Stimulated activated naive CD8-positive, alpha-beta T cell treated with anti-CD3 and anti-CD28 coated beads, Interleukin-15, amount 100 ng/mL, for 72 hours (primary cell): ENCODE data around the gene NAV3.

Experiments used
- ATAC-seq: fragments of 150-1000 bp; cut with Tn5 transposase; 2 replicates; pipeline ENCODE4 v1.10.0; 2021; ENCODE audit warnings: mild to moderate bottlenecking, moderate library complexity
- DNase-seq, 2 donors: peaks; one replicate each; pipeline ENCODE4 v3.0.0; 2021 to 2022
- H3K27ac Mint-ChIP-seq, 2 donors: one replicate each; pipeline ENCODE4 v1.8.0; 2022; ENCODE audit warnings: mild to moderate bottlenecking in 2 of 2, mixed read lengths in 2 of 2, moderate library complexity in 2 of 2
- H3K27me3 Mint-ChIP-seq: one replicate; pipeline ENCODE4 v1.8.0; 2022; ENCODE audit warnings: mixed read lengths
- H3K4me1 Mint-ChIP-seq: one replicate; pipeline ENCODE4 v1.8.0; 2022; ENCODE audit warnings: mild to moderate bottlenecking, mixed read lengths
- H3K4me3 Mint-ChIP-seq, 2 donors: one replicate each; pipeline ENCODE4 v1.8.0; 2022; ENCODE audit warnings: mild to moderate bottlenecking in 2 of 2, mixed read lengths in 2 of 2, moderate library complexity in 1 of 2
- H3K9me3 Mint-ChIP-seq, 2 donors: one replicate each; pipeline ENCODE4 v1.8.0; 2022; ENCODE audit warnings: mixed read lengths in 2 of 2

NAV3 gene

DNA sequence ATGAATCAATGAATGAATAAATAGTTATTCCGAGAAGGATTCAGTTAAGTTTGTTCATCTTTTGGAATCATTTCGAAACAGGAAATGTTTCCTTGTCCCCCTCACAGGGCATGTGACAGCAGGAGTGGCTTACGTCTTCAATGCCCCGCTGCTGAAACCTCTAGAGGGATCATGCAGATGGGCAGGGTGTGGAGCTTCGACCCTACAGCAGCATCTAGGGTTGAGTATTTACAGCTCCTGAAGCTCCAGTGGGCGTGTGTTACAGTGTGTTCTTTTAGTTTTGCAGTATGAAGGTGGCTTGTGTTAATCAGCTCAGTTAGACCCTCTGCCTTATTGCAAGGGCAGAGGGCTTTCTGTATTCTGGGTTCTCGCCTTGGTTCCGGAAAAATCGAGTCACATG, 2.6 kb downstream of the NAV3 start:
- no peaks in the 10 kb centered on the region for H3K4me1 Mint-ChIP-seq
- no peak overlapping the region for H3K27ac Mint-ChIP-seq
- H3K9me3 Mint-ChIP-seq, result no peaks in the 10 kb centered on the region
- no peaks in the 10 kb centered on the region for H3K27me3 Mint-ChIP-seq
- no peak overlapping the region for H3K4me3 Mint-ChIP-seq
- DNase-seq, result no peak
- ATAC-seq, result no peak

DNA sequence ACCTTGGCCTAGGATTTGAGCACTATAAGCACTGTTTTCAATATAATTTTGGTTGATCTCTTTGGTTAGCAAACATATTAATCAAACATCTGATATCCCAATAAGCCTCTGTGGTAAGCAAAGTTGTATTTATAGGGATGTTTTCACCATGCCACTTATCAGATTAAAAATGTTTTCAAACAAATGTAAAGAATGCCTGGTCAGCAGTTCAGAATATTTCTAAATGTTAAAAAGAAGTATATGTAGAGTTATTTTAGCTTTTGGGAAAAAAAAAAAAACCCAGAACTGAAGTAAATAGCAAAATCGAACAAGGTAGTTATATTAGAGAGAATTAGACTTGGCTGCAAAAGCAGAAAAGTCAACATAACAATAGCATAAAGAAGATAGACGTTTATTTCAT, 3.9 kb downstream of the NAV3 start:
- H3K9me3 Mint-ChIP-seq, result no peaks in the 10 kb centered on the region
- no peak overlapping the region for H3K4me3 Mint-ChIP-seq
- DNase-seq, result no peak
- no peaks in the 10 kb centered on the region for H3K27me3 Mint-ChIP-seq
- no peak overlapping the region for H3K27ac Mint-ChIP-seq
- no peaks in the 10 kb centered on the region for H3K4me1 Mint-ChIP-seq
- ATAC-seq, result no peak

DNA sequence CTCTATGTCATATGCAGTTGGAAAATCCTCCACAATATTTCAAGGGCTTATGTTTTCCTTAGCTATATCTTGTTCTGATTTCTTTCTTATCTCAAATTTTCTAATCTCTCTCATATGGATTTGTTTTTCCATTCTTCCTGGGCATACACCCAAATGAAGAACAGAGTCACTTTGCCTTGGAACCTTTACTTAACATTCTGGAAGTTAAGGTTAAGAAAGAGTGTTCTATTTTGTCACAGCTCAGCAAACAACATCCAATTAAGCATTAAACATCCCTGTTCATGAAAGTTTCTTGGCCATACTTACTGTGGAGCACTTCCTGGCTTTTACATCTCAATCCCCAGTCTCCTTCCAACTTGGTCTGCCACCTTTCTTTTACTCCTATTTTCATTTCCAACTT, 5.3 kb downstream of the NAV3 start:
- no peaks in the 10 kb centered on the region for H3K27me3 Mint-ChIP-seq
- H3K27ac Mint-ChIP-seq, result no peak overlapping the region
- DNase-seq (no peak), ATAC-seq (no peak)
- no peak overlapping the region for H3K4me3 Mint-ChIP-seq
- no peaks in the 10 kb centered on the region for H3K9me3 Mint-ChIP-seq
- no peaks in the 10 kb centered on the region for H3K4me1 Mint-ChIP-seq

DNA sequence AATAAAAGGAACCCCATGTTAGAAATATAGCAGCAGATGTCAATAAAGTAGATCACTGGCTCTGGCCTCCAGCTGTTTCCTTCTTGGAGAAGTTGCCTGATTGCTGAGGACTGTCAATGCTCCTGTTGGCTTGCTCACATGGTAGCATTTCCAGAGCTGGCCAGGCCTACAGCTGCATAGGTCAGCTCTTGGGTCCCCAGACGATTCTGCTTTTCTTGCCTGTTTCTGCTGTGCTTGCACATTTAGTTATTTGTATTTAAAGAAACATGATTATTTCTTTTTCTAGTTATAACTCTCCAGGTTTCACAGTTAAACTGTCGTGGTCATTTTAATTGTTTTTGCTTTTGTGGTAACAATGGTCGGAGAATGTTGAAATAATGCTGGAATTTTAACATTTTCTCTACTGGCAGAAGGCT, 7.2 kb downstream of the NAV3 start:
- ATAC-seq (no peak), DNase-seq (no peak)
- no peaks in the 10 kb centered on the region for H3K4me1 Mint-ChIP-seq
- H3K9me3 Mint-ChIP-seq, result peaks cover 0 to 6% of the 10 kb centered on the region in 2 donors
- H3K4me3 Mint-ChIP-seq, result no peak overlapping the region
- no peaks in the 10 kb centered on the region for H3K27me3 Mint-ChIP-seq
- H3K27ac Mint-ChIP-seq, result no peak overlapping the region

DNA sequence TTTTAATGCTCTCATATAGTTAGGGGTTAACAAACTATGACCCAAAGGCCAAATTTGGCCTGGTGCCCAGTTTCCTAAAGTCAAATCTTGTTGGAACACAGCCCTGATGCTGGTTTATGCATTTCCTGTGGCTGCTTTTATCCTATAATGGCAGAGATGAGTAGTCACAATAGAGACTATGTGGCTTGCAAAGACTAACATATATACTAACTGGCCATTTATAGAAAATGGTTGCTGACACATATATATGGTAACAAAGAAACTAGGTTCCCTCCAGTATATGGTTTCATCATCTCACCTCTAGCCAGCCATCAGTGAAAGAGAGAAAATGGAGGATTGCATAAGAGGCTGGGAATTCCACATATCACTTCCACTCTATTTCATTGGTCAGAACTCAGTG, 10.8 kb downstream of the NAV3 start:
- Mint-ChIP-seq H3K27ac (no peak overlapping the region), H3K9me3 (peaks cover 0 to 6% of the 10 kb centered on the region in 2 donors), H3K4me3 (no peak overlapping the region), H3K4me1 (no peaks in the 10 kb centered on the region), H3K27me3 (no peaks in the 10 kb centered on the region)
- ATAC-seq, result no peak
- DNase-seq, result no peak

DNA sequence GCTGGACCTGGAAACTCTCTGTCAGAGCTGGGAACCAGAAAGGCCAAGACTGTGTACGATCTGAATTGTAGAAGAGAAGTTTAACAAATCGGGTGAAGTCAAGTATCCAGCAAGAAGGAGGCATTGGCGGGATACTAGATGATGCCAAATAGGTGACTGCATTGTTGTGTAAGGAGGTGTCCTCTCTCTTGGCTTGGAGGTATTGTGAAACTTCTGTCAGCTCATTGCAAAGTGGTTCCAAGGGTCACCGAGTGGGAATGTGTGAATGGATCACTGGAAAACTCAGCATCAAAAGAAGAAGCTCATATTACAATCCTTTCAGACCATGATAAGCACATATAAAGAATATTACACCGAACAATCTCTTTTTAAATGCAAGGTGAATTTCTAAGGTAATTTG, 11.7 kb downstream of the NAV3 start:
- no peak overlapping the region for H3K4me3 Mint-ChIP-seq
- H3K27me3 Mint-ChIP-seq, result no peaks in the 10 kb centered on the region
- H3K4me1 Mint-ChIP-seq, result no peaks in the 10 kb centered on the region
- no peak for ATAC-seq
- peaks cover 0 to 13% of the 10 kb centered on the region in 2 donors for H3K9me3 Mint-ChIP-seq
- no peak for DNase-seq
- H3K27ac Mint-ChIP-seq, result no peak overlapping the region

DNA sequence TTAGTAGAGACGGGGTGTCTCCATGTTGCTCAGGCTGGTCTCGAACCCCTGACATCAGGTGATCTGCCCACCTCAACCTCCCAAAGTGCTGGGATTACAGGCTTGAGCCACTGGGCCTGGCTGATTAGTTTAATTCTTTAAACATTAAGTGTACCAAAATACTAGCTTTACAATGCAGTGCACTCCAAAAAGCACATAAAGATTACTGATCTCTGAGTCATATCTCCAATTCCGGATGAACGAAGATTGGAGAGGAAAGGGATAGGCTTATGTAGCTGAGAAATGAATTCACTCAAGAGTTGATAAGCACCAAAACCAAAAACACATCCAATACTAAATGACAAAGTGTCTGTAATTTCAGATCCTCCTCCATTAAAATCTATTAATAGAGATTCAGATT, 15.1 kb downstream of the NAV3 start:
- no peak overlapping the region for H3K4me3 Mint-ChIP-seq
- H3K27ac Mint-ChIP-seq, result no peak overlapping the region
- H3K9me3 Mint-ChIP-seq, result peaks cover 0 to 13% of the 10 kb centered on the region in 2 donors
- H3K27me3 Mint-ChIP-seq, result no peaks in the 10 kb centered on the region
- H3K4me1 Mint-ChIP-seq, result no peaks in the 10 kb centered on the region
- no peak for ATAC-seq
- DNase-seq, result no peak

DNA sequence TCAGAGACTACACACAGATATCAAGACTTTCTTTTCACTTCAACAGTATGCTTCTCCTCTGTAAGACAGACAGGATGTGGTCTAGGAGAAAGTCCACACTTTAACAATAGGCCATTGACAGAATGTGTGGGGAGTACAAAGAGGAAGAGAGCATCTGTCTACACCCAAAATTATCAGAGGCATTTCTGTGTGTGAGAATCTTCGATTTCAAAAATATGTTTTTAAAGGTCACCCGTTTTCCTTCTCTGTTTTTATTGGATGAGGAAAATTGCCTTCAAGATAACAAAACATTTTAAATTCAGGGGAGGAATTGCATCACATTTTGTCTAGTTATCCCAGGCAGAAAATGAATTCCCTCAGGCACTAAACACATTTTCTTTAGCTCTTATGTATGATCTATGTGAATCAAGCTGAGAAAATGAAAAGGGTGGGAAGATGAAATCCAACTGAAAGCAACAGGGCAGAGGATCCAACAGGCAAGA, 16.4 kb downstream of the NAV3 start:
- DNase-seq (no peak), ATAC-seq (no peak)
- peaks cover 0 to 11% of the 10 kb centered on the region in 2 donors for H3K9me3 Mint-ChIP-seq
- H3K27ac Mint-ChIP-seq, result no peak overlapping the region
- no peaks in the 10 kb centered on the region for H3K4me1 Mint-ChIP-seq
- no peak overlapping the region for H3K4me3 Mint-ChIP-seq
- no peaks in the 10 kb centered on the region for H3K27me3 Mint-ChIP-seq

DNA sequence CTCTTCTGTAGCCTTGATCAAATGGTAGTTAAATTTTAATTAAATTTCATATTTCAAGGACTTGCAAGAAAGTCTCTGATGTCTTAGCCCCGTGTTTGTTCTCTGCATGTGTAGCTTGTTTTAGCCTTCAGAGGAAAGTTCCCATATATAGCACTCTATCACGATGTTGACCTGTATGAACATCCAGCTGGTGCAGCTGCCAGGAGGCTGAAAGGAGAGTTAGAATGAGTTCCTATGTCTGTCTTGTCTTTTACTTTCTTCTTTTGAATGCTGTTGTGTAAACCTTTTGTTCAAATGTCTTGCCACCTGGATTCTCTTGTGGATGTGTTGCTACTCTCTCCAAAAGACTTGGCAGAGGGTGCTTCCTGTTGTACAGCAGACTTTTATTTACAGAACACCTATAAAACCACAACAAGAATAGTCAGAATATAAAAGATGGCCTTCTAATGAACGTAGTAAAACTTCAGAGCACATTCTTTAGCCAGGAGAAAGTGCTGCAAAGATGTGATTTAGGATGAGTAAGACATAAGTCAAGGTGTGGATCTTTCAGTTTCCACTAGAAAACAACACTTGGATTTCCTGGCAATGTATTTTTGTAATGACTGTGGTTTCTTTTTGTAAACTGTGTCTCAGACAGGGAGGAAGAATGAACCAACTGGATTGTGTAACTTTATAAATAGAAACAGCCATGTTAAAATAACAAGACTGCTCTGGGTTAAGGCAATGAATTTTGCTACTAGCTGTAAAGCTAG, 17.2 kb downstream of the NAV3 start:
- H3K27me3 Mint-ChIP-seq, result no peaks in the 10 kb centered on the region
- H3K4me3 Mint-ChIP-seq, result no peak overlapping the region
- no peak overlapping the region for H3K27ac Mint-ChIP-seq
- peaks cover 0 to 7% of the 10 kb centered on the region in 2 donors for H3K9me3 Mint-ChIP-seq
- DNase-seq (no peak), ATAC-seq (no peak)
- no peaks in the 10 kb centered on the region for H3K4me1 Mint-ChIP-seq

DNA sequence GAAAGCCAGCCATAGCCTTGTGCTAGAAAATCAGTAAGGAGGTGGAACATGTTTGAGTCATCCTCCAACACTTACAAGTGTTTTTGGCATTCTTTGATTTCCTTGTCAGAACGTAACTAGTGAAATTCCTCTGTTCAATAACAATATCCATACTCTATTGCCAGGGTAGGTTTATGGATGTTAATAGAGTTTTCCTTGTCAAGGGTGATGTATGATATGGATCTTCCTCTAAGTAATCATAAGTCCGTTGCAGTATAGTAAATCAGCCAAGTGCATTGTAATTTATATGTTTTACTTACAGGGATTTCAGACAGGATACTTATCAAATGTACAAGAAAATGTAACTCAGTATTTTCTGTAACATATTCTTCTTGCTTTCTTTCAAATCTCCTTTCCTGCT, 19.4 kb downstream of the NAV3 start:
- no peak overlapping the region for H3K27ac Mint-ChIP-seq
- H3K4me1 Mint-ChIP-seq, result no peaks in the 10 kb centered on the region
- DNase-seq, result no peak
- peaks cover 0 to 7% of the 10 kb centered on the region in 2 donors for H3K9me3 Mint-ChIP-seq
- no peak overlapping the region for H3K4me3 Mint-ChIP-seq
- no peaks in the 10 kb centered on the region for H3K27me3 Mint-ChIP-seq
- no peak for ATAC-seq

DNA sequence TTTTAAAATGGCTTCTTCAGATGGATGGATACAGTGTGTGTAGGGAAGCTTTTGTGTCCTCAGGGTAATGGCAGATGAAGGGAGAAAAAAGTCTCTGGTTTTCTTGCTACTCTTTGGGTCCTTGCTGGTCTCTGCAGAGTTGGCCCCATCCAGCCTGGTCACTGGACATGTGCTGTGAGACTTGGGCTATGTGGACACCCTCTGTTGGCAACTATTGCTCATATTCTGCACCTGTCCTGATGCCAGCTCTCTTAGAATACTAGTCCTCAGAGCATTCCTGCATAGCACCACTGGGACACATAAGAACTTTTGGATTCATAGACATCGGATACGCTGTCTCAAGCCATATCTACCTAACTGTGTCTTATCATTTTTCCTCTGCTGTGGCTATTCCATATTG, 20.0 kb downstream of the NAV3 start:
- Mint-ChIP-seq H3K27ac (no peak overlapping the region), H3K4me1 (no peaks in the 10 kb centered on the region), H3K27me3 (no peaks in the 10 kb centered on the region), H3K9me3 (peaks cover 0 to 7% of the 10 kb centered on the region in 2 donors), H3K4me3 (no peak overlapping the region)
- no peak for DNase-seq
- ATAC-seq, result no peak

DNA sequence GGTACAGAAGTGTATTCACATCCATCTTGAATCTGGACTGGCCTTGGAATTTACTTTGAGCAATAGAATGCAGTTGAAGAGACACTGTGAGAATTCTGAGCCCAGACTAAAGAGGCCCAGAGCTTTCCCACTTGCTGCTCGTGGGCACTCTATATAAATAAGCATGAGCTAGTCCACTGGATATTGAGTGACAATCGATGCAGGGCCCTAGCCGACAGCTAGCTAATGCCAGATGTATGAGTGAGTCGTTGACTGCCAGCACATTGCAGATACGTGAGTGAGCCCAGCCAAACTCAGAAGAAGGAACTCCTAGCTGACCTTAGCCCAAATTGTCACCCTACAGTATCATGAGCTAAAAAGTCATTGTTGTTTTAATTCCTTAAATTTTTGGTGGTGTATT, 24.9 kb downstream of the NAV3 start:
- no peaks in the 10 kb centered on the region for H3K9me3 Mint-ChIP-seq
- ATAC-seq (no peak), DNase-seq (no peak)
- H3K27me3 Mint-ChIP-seq, result no peaks in the 10 kb centered on the region
- H3K4me1 Mint-ChIP-seq, result no peaks in the 10 kb centered on the region
- H3K4me3 Mint-ChIP-seq, result no peak overlapping the region
- no peak overlapping the region for H3K27ac Mint-ChIP-seq

DNA sequence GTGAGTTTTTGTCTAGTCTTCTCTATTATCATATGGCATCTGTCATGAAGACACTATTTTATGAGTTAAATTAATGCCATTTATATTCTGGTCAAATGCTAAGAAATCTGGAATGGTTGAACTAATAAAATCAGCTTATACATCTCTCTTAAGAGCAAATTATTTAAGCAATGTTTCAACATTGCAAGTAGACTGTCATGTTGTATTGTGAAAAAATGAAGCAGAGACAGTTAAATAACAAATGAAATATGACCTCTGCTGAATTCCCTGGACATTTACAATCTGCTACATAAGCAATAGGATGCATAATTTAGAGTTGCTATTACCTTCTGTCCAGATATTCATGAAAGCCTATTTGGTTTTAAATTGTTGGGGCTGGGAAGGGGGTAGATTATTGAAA, 30.6 kb downstream of the NAV3 start:
- H3K4me3 Mint-ChIP-seq, result no peak overlapping the region
- no peaks in the 10 kb centered on the region for H3K4me1 Mint-ChIP-seq
- no peaks in the 10 kb centered on the region for H3K27me3 Mint-ChIP-seq
- H3K9me3 Mint-ChIP-seq, result no peaks in the 10 kb centered on the region
- DNase-seq, result no peak
- ATAC-seq, result no peak
- H3K27ac Mint-ChIP-seq, result no peak overlapping the region

DNA sequence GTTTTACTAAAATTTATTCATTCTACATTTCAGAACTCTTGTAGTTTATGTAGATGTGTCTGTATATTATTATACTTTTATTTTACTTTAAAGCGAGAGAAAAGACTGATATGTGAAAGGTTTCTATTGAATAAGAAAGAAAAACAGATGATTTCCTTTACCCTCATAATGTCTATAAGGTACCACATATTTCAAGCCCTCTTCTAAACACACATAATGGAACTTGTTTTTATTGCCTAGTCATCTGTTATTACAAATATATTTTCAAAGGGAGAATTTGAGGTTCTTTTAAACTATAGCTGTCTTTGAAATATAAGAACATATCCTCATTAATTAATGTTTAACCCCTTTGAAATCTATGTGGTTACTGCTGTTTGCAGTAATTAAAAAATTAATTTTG, 34.5 kb downstream of the NAV3 start:
- Mint-ChIP-seq H3K4me1 (no peaks in the 10 kb centered on the region), H3K27ac (no peak overlapping the region), H3K27me3 (no peaks in the 10 kb centered on the region), H3K9me3 (peaks cover 0 to 5% of the 10 kb centered on the region in 2 donors), H3K4me3 (no peak overlapping the region)
- DNase-seq (no peak), ATAC-seq (no peak)

DNA sequence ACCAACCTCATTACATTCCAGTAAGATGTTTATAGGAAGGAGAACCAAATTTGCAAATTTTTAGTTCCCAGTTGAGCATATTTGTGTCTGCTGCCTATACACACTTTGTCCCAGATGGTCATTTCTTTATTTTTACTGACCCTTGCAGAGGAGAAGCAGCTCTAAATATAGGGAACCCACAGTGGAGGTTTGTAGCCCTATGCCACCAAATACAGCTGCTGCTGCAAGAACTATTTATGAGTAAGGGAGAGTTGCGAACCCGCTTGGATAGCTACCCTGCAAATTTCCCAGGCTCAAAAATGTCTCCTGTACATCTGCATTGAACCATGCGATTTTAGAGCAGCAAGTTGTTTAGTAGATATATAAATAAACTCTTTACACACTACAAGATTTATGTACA, 48.2 kb downstream of the NAV3 start:
- no peak overlapping the region for H3K27ac Mint-ChIP-seq
- H3K4me3 Mint-ChIP-seq, result no peak overlapping the region
- H3K4me1 Mint-ChIP-seq, result no peaks in the 10 kb centered on the region
- peaks cover 8 to 18% of the 10 kb centered on the region in 2 donors for H3K9me3 Mint-ChIP-seq
- DNase-seq (no peak), ATAC-seq (no peak)
- H3K27me3 Mint-ChIP-seq, result no peaks in the 10 kb centered on the region

DNA sequence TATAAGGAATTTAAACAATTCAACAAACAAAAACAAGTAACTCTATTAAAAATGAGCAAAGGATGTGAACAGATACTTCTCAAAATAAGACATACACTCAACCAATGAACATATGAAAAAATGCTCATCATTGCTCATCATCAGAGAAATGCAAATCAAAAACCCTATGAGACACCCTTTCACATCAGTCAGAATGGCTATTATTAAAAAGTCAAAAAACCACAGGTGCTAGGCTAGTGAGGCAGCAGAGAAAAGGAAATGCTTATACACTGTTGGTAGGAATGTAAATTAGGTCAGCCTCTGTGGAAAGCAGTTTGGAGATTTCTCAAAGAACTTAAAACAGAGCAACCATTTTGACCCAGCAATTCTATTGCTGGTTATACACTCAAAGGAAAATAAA, 52.0 kb downstream of the NAV3 start:
- no peak overlapping the region for H3K27ac Mint-ChIP-seq
- peaks cover 15 to 18% of the 10 kb centered on the region in 2 donors for H3K9me3 Mint-ChIP-seq
- DNase-seq (no peak), ATAC-seq (no peak)
- H3K4me1 Mint-ChIP-seq, result no peaks in the 10 kb centered on the region
- no peaks in the 10 kb centered on the region for H3K27me3 Mint-ChIP-seq
- no peak overlapping the region for H3K4me3 Mint-ChIP-seq

DNA sequence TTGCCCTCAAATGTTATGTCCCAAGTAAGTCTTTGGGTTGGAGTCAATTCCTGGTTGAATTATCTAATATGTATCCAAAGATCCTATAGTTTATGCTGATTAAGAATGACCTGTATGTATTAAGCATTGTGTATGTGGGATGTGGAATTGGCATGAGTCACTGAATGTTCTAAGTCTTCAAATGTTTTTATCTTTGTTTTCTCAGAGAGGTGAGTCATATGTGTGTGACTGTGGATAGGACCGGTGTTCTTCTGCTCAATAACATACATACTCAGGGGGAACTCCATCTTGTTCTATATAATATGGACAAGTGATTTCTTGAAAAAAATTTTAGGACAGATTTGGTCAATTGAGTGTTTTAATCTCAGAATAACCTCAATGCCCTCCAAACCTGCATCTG, 57.9 kb downstream of the NAV3 start:
- H3K4me3 Mint-ChIP-seq, result no peak overlapping the region

More for the DNA sequence above, 57.9 kb downstream of the NAV3 start:
- Mint-ChIP-seq H3K4me1 (no peaks in the 10 kb centered on the region), H3K27ac (no peak overlapping the region), H3K9me3 (peaks cover under 1 to 7% of the 10 kb centered on the region in 2 donors), H3K27me3 (no peaks in the 10 kb centered on the region)
- ATAC-seq (no peak), DNase-seq (no peak)
